ENCODE data around the gene GRAP2.

DNA sequence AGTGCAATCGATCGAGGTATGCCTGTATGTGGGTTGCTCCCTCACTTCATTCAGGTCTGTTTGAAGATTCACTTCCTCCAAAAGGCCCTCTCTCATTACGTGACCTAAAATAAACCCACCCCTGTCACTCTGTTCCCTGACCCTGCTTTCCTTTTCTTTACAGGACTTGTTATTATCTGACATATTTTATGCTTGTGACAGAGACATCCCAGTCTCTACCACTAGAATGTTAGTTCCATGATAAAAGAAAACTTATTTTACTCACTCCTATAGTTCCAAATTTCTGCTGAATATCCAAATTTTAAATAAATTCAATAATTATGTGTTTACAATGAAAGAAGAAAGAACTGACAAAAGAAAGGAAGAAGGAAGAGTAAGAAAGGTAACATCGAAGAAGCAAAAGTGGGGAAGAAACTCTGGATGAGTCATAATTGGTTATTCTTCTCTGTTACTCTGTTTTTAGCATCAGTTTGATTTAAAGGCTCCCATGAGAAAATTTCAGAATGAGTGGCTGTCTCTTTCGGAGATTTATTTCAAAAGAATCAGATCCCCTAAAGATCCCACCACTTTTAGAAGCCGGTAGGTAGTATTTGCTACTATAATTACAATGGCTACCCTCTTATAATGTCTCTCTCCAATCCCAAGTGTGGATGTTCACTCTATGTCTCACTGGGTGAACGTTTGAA lies 40.8 kb upstream of the GRAP2 start:
- TF ChIP-seq, protein P1, sequence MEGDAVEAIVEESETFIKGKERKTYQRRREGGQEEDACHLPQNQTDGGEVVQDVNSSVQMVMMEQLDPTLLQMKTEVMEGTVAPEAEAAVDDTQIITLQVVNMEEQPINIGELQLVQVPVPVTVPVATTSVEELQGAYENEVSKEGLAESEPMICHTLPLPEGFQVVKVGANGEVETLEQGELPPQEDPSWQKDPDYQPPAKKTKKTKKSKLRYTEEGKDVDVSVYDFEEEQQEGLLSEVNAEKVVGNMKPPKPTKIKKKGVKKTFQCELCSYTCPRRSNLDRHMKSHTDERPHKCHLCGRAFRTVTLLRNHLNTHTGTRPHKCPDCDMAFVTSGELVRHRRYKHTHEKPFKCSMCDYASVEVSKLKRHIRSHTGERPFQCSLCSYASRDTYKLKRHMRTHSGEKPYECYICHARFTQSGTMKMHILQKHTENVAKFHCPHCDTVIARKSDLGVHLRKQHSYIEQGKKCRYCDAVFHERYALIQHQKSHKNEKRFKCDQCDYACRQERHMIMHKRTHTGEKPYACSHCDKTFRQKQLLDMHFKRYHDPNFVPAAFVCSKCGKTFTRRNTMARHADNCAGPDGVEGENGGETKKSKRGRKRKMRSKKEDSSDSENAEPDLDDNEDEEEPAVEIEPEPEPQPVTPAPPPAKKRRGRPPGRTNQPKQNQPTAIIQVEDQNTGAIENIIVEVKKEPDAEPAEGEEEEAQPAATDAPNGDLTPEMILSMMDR (IDR thresholded peaks at IDR 0.05), result no peak
- no peak for TF ChIP-seq POLR2A (IDR thresholded peaks at IDR 0.05)

Measured in stomach (tissue), 4 donors.